ENCODE measurements around the gene GFPT2. TPM values are rescaled to one million over a fixed set of nuclear protein-coding genes. Genes with fewer than 3 reads are reported as not detected.
A peak's percentile ranks its signal among the peaks of the same experiment; 100 is the strongest.

The GFPT2 gene
- total and polyA plus RNA-seq, 2 of the 8 experiments (the other 6 are each of a cell fraction or from before 2014, with no cell fraction given), result 83.7 to 143 TPM

GRCh38 chr5:180343110-180343830 lies 9.9 kb downstream of the GFPT2 start (continued):
- TF ChIP-seq KDM1A (IDR thresholded peaks at IDR 0.05; ENCODE audit: borderline replicate concordance, low read length) (0 out of 2 replicates have a peak, but pooled peaks have one; percentile 11), RXRA (IDR thresholded peaks at IDR 0.05; ENCODE audit: insufficient read depth, low read depth, low read length) (no peak), CBX8 (IDR thresholded peaks at IDR 0.05; ENCODE audit: borderline replicate concordance, low read depth, low read length) (no peak), BACH1 (IDR thresholded peaks at IDR 0.05; ENCODE audit: low read length) (no peak), SAP30 (IDR thresholded peaks at IDR 0.05; ENCODE audit: insufficient read depth, insufficient replicate concordance, low read length) (no peak), HDAC2 (IDR thresholded peaks at IDR 0.05; ENCODE audit: borderline replicate concordance in 1 of 2, low read depth in 2 of 2, low read length in 2 of 2) (peak in 1 of 2 experiments; percentile 46; a peak in 1 of 4 replicates), SUZ12 (IDR thresholded peaks at IDR 0.05; ENCODE audit: low read length) (no peak), CHD7 (IDR thresholded peaks at IDR 0.05; ENCODE audit: insufficient replicate concordance, low read length) (no peak), ZNF274 (IDR thresholded peaks at IDR 0.05; ENCODE audit: borderline replicate concordance, extremely low read depth, low read length) (no peak)

Data from H1 (cell line).